Mesenchymal stem cell (in vitro differentiated cells and primary cell): Measurements from ENCODE around the gene SELE.

Experiments
- DNase-seq: peaks from one replicate; pipeline ENCODE4 v3.0.0-alpha.2; 2013
- H2AFZ ChIP-seq: one replicate; pipeline ENCODE4 v1.6.1; 2013; ENCODE audit warnings: low read depth, mild to moderate bottlenecking, control low read depth, inconsistent platforms, low read length, moderate library complexity
- H2AK5ac ChIP-seq: 2 replicates; pipeline ENCODE4 v1.6.1; 2013; ENCODE audit warnings: low read length, moderate library complexity, mild to moderate bottlenecking, inconsistent platforms; ENCODE audit not compliant: severe bottlenecking
- H2BK120ac ChIP-seq: one replicate; pipeline ENCODE4 v1.6.1; 2013; ENCODE audit warnings: low read depth, mild to moderate bottlenecking, inconsistent platforms, low read length, moderate library complexity
- H2BK12ac ChIP-seq, 2 experiments: one replicate each; pipeline ENCODE4 v1.6.1; 2013; ENCODE audit warnings: inconsistent platforms in 2 of 2, low read length in 2 of 2, mild to moderate bottlenecking in 2 of 2, moderate library complexity in 2 of 2, control low read depth in 1 of 2
- H2BK15ac ChIP-seq: one replicate; pipeline ENCODE4 v1.6.1; 2013; ENCODE audit warnings: mild to moderate bottlenecking, low read depth, inconsistent platforms; ENCODE audit not compliant: poor library complexity, severe bottlenecking
- H2BK5ac ChIP-seq: 2 replicates; pipeline ENCODE4 v1.6.1; 2013; ENCODE audit warnings: low read depth, mild to moderate bottlenecking, low read length, control low read depth, inconsistent platforms; ENCODE audit not compliant: poor library complexity, severe bottlenecking
- H3K14ac ChIP-seq, 2 experiments: one replicate each; pipeline ENCODE4 v1.6.1; 2013; ENCODE audit warnings: inconsistent platforms in 2 of 2, low read length in 2 of 2, control low read depth in 1 of 2, mild to moderate bottlenecking in 1 of 2, moderate library complexity in 1 of 2
- H3K18ac ChIP-seq, 2 experiments: one replicate each; pipeline ENCODE4 v1.6.1; 2013; ENCODE audit warnings: inconsistent platforms in 2 of 2, low read length in 2 of 2, control low read depth in 1 of 2, low read depth in 1 of 2, mild to moderate bottlenecking in 1 of 2
- H3K23ac ChIP-seq, 2 experiments: one replicate each; pipeline ENCODE4 v1.6.1; 2013; ENCODE audit warnings: inconsistent platforms in 2 of 2, low read length in 2 of 2, mild to moderate bottlenecking in 2 of 2, moderate library complexity in 2 of 2, control low read depth in 1 of 2
- H3K27ac ChIP-seq: 2 replicates; pipeline ENCODE4 v1.5.1; 2013; ENCODE audit warnings: mild to moderate bottlenecking, moderate library complexity, low read length, control low read depth, inconsistent platforms; ENCODE audit not compliant: poor library complexity, severe bottlenecking
- H3K27me3 ChIP-seq, 2 experiments: 2 replicates each; pipeline versions ENCODE4 v1.6.1 to v1.7.0; 2013; ENCODE audit warnings: low read length in 2 of 2, mild to moderate bottlenecking in 2 of 2, moderate library complexity in 2 of 2, control low read depth in 1 of 2, inconsistent platforms in 1 of 2; ENCODE audit not compliant: control insufficient read depth in 1 of 2, insufficient read depth in 1 of 2
- H3K36me3 ChIP-seq, 2 experiments: 2 replicates each; pipeline versions ENCODE4 v1.6.1 to v1.7.0; 2013; ENCODE audit warnings: low read length in 2 of 2, control low read depth in 1 of 2, inconsistent platforms in 1 of 2, low read depth in 1 of 2, mild to moderate bottlenecking in 1 of 2; ENCODE audit not compliant: insufficient read depth in 2 of 2, control insufficient read depth in 1 of 2
- H3K4ac ChIP-seq, 2 experiments: one replicate each; pipeline ENCODE4 v1.6.1; 2013; ENCODE audit warnings: inconsistent platforms in 2 of 2, low read length in 2 of 2, mild to moderate bottlenecking in 2 of 2, moderate library complexity in 2 of 2, control low read depth in 1 of 2, low read depth in 1 of 2
- H3K4me1 ChIP-seq: 2 replicates; pipeline ENCODE4 v1.6.1; 2013; ENCODE audit warnings: low read depth, low read length, control low read depth; ENCODE audit not compliant: control insufficient read depth, insufficient read depth
- H3K4me2 ChIP-seq: 2 replicates; pipeline ENCODE4 v1.6.1; 2013; ENCODE audit warnings: low read length, mild to moderate bottlenecking, inconsistent platforms; ENCODE audit not compliant: poor library complexity, severe bottlenecking
- H3K4me3 ChIP-seq, 2 experiments: 2 replicates each; pipeline versions ENCODE4 v1.5.1 to v1.7.0; 2013; ENCODE audit warnings: low read length in 2 of 2, mild to moderate bottlenecking in 2 of 2, control low read depth in 1 of 2, low read depth in 1 of 2; ENCODE audit not compliant: insufficient read depth in 1 of 2
- H3K79me1 ChIP-seq: replicated peaks from 2 replicates; pipeline ENCODE4 v1.6.1; 2013; ENCODE audit warnings: mild to moderate bottlenecking, control low read depth, low read length, inconsistent platforms; ENCODE audit not compliant: poor library complexity, severe bottlenecking
- H3K9ac ChIP-seq: 2 replicates; pipeline ENCODE4 v1.7.0; 2013; ENCODE audit warnings: mild to moderate bottlenecking, low read length, moderate library complexity
- H3K9me3 ChIP-seq: 2 replicates; pipeline ENCODE4 v1.7.0; 2013; ENCODE audit warnings: mild to moderate bottlenecking, low read length; ENCODE audit not compliant: control insufficient read depth
- H4K8ac ChIP-seq: one replicate; pipeline ENCODE4 v1.6.1; 2013; ENCODE audit warnings: inconsistent platforms, mild to moderate bottlenecking, low read length, moderate library complexity
- H4K91ac ChIP-seq: one replicate; pipeline ENCODE4 v1.6.1; 2013; ENCODE audit warnings: mild to moderate bottlenecking, low read length, inconsistent platforms
- WGBS: methylation state at CpG from one replicate; pipeline ENCODE4 v1.1.7; 2013; ENCODE audit warnings: mixed read lengths; 5-methylcytosine and 5-hydroxymethylcytosine counted together

The SELE gene

GRCh38 chr1:169746550-169746949 is 12.7 kb upstream of the SELE start:
- H3K27me3 ChIP-seq = peaks cover 0 to 27% of the 10 kb centered on the region in 2 experiments
- H3K36me3 ChIP-seq = no peaks in the 10 kb centered on the region
- no peak overlapping the region for H3K9ac ChIP-seq
- H3K79me1 ChIP-seq = no peaks in the 10 kb centered on the region
- no peaks in the 10 kb centered on the region for H3K9me3 ChIP-seq
- DNase-seq = no peak
- H2BK120ac ChIP-seq = no peak overlapping the region
- H3K4me3 ChIP-seq = no peak overlapping the region
- no peak overlapping the region for H2BK12ac ChIP-seq
- WGBS = 95% methylated on average over 1 of the region's 2 CpGs
- no peak overlapping the region for H3K4ac ChIP-seq
- no peak overlapping the region for H4K91ac ChIP-seq
- no peaks in the 10 kb centered on the region for H3K4me1 ChIP-seq
- H2BK15ac ChIP-seq = no peak overlapping the region
- H4K8ac ChIP-seq = no peak overlapping the region
- H2AFZ ChIP-seq = no peak overlapping the region
- no peak overlapping the region for H3K14ac ChIP-seq
- H2BK5ac ChIP-seq = no peak overlapping the region
- no peak overlapping the region for H3K4me2 ChIP-seq
- no peak overlapping the region for H3K23ac ChIP-seq
- H2AK5ac ChIP-seq = no peak overlapping the region
- no peak overlapping the region for H3K18ac ChIP-seq
- H3K27ac ChIP-seq = no peak overlapping the region

- Histone ChIP-seq H3K4me3 (no peak overlapping the region), H3K27ac (no peak overlapping the region), H3K4ac (no peak overlapping the region), H2AFZ (no peak overlapping the region), H3K9me3 (no peaks in the 10 kb centered on the region), H4K8ac (no peak overlapping the region), H3K79me1 (no peaks in the 10 kb centered on the region), H3K14ac (no peak overlapping the region), H3K27me3 (peaks cover 0 to 33% of the 10 kb centered on the region in 2 experiments), H2BK12ac (no peak overlapping the region), H3K4me1 (no peaks in the 10 kb centered on the region), H2AK5ac (no peak overlapping the region), H3K9ac (peak overlapping the region; percentile 19), H3K18ac (no peak overlapping the region), H4K91ac (peak overlapping the region; percentile 48), H3K4me2 (no peak overlapping the region), H2BK120ac (no peak overlapping the region), H3K36me3 (no peaks in the 10 kb centered on the region), H3K23ac (no peak overlapping the region), H2BK15ac (no peak overlapping the region), H2BK5ac (no peak overlapping the region)
- no peak for DNase-seq
- WGBS = 76% methylated on average over 2 of the region's 5 CpGs
These were observed 11.4 kb upstream of the SELE start for GRCh38 chr1:169745015-169745861.

- no peak overlapping the region for H3K18ac ChIP-seq
- H3K4me3 ChIP-seq = no peak overlapping the region
- no peaks in the 10 kb centered on the region for H3K36me3 ChIP-seq
- H3K9me3 ChIP-seq = no peaks in the 10 kb centered on the region
- H2BK12ac ChIP-seq = no peak overlapping the region
- H3K14ac ChIP-seq = no peak overlapping the region
- H2BK15ac ChIP-seq = no peak overlapping the region
- H3K9ac ChIP-seq = no peak overlapping the region
- peaks cover 0 to 52% of the 10 kb centered on the region in 2 experiments for H3K27me3 ChIP-seq
- no peak overlapping the region for H2AK5ac ChIP-seq
- H3K4me2 ChIP-seq = no peak overlapping the region
- DNase-seq = peak; percentile 7
- H3K23ac ChIP-seq = no peak overlapping the region
- no peak overlapping the region for H2AFZ ChIP-seq
- no peaks in the 10 kb centered on the region for H3K79me1 ChIP-seq
- no peak overlapping the region for H2BK120ac ChIP-seq
- H3K27ac ChIP-seq = no peak overlapping the region
- WGBS = 77% methylated on average over 5 of the region's 6 CpGs
- H4K8ac ChIP-seq = no peak overlapping the region
- H2BK5ac ChIP-seq = no peak overlapping the region
- no peaks in the 10 kb centered on the region for H3K4me1 ChIP-seq
- H3K4ac ChIP-seq = no peak overlapping the region
- no peak overlapping the region for H4K91ac ChIP-seq
These were observed 8.0 kb upstream of the SELE start for GRCh38 chr1:169741666-169742394.

DNA sequence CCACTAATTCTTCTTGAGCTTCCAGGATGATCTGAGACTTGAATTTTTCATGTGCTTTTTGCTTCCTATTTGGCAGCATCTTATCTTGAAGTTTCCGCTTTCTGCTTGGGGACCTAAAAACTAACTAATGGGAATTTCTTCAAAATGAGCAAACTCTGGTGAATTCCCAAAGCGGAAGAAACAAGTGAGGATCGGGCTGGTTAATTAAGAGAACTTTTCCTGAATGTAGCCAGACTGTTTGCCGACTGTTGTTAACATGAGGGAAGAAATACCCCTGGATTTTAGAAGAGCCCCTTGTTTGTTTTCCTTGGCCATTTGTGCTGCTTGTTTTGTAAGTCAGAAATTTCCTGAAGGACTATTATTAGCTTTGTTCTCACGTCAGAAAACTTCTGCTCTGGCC is 6.1 kb upstream of the SELE start:
- Histone ChIP-seq H3K9ac (peak overlapping the region; percentile 27), H3K4ac (no peak overlapping the region)

More for the DNA sequence above, 6.1 kb upstream of the SELE start:
- Histone ChIP-seq H3K4me1 (no peaks in the 10 kb centered on the region), H2BK15ac (no peak overlapping the region), H2AK5ac (no peak overlapping the region), H3K14ac (no peak overlapping the region), H3K27ac (no peak overlapping the region), H4K91ac (no peak overlapping the region), H3K27me3 (peaks cover 0 to 56% of the 10 kb centered on the region in 2 experiments), H3K36me3 (no peaks in the 10 kb centered on the region), H3K23ac (no peak overlapping the region), H2BK5ac (no peak overlapping the region), H3K4me2 (no peak overlapping the region), H4K8ac (no peak overlapping the region), H2BK12ac (no peak overlapping the region), H3K9me3 (no peaks in the 10 kb centered on the region), H3K4me3 (no peak overlapping the region), H3K79me1 (no peaks in the 10 kb centered on the region), H3K18ac (no peak overlapping the region), H2BK120ac (no peak overlapping the region), H2AFZ (no peak overlapping the region)
- DNase-seq = no peak
- 89% methylated on average over 4 of the region's 5 CpGs for WGBS
